Mesenteric fat pad (tissue), 1 donor: ENCODE measurements around the gene DAGLB. TPM values are rescaled to one million over a fixed set of nuclear protein-coding genes. Genes with fewer than 3 reads are reported as not detected.

Source experiments
- DNase-seq: peaks from one replicate; pipeline ENCODE4 v3.0.0-alpha.2; 2020; ENCODE audit warnings: low spot score
- total RNA-seq: library from RNA; stranded (reverse); fragmentation: NEBNext Ultra II Directional; extraction: Animal tissue kit (Norgen Biotek cat#: 25700); gene quantifications from one replicate; pipeline ENCODE4 v1.2.1, GENCODE V29; 2021
- donor health status: DM: yes; HTN: yes; CAD: no.

The DAGLB gene
- total RNA-seq, 1 donor from 2014 or later, result 25.1 TPM

DNA sequence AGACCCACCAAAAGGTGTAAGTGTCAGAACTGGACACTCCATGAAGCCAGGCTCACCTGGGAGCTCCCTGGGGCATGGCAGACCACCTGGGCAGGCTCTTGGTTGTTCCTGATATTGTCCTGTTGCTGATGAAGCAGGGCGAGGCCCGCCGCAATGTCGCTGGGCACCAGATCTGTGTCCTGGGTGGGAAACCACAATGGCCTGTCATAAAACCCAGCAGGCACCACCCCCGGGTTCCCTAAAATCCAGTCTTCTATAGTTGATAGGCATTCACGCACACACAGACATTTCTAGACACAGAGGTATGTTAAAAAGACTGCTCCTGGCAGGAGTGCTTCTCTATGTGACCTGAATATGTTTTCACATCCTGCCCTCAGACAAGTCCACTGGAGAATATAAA lies 15.0 kb downstream of the DAGLB start:
- no peak for DNase-seq

GRCh38 chr7:6430974-6431373 lies 16.8 kb downstream of the DAGLB start:
- DNase-seq, result no peak

DNA sequence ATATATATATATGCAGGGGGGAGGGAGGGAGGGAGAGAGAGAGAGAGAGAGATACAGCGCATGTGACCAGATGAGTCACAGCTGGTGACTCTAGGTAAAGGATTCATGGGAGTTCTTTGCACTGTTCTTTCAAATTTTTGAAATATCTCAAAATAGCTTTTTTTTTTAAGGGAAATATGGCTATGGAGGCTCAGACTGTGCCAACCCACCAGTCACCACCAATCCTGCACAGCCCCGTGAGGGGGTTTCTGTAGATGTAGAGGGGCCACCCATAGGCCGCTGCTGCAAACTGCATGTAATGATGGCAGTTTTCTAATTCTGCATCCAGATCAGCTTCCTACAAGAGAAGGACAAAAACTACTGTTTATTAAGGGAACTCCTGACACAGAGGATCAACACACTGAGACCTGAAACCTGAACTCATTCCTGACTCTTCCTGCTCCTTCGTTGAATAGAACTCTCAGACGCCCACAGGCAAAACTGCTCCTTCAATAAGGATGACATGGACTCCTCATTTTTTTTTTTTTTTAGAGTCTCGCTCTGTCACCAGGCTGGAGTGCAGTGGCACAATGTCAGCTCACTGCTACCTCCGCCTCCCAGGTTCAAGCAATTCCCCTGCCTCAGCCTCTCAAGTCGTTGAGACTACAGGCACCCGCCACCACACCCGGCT lies 17.3 kb downstream of the DAGLB start:
- DNase-seq, result no peak

DNA sequence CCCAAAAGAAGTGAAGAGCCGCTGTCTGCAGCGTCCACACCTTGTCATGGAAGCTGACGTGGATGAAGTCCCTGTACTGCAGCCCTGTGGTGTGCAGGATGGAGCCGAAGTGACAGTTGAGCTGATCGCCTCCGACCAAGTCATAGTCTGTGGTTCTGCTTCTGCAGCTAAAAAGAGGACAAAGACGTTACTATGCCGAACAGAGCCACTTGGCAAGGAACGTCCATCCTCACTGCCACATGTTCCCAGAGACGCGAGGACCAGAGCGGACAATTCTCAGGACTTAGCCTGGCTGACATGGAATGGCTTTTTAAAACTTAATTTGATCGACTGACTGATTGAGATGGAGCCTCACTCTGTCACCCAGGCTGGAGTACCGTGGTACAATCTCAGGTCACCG lies 21.8 kb downstream of the DAGLB start:
- DNase-seq, result no peak

DNA sequence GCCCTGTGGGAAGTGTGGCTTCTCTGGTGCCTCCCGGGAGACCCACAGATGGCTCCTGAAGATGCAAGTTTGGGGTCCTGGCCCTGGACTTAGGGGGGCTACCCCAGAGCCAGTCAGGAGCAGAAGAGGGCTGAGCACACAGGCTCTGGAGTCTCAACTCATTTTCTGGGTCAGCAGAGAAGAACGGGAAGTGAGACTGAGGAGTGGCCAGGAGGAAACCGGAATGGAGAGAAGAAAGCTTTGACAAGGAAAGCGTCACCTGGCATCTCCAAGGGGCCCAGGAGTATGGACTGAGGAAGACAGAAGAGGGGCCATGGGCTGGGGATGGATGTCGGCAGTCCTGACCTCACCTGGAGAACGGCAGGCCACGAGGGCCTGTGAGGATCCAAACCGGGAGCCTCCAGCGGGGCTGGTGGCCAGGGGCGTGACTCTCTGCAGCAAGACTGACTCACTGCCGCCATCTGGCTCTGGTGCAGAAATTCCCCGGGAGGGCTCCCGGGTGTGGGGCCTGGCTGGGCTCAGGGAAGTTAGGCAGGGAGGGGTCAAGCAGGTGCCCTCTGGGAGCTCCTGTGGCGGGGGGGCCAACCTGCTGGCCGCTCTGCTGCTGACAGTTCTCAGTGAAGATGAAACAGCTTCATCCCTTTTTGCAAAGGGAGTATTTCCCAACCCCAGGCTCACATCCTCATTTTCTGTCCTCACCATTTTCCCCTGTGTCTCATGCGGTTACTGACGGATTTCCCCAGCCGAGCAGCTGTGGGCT lies 23.6 kb downstream of the DAGLB start:
- DNase-seq, result no peak

DNA sequence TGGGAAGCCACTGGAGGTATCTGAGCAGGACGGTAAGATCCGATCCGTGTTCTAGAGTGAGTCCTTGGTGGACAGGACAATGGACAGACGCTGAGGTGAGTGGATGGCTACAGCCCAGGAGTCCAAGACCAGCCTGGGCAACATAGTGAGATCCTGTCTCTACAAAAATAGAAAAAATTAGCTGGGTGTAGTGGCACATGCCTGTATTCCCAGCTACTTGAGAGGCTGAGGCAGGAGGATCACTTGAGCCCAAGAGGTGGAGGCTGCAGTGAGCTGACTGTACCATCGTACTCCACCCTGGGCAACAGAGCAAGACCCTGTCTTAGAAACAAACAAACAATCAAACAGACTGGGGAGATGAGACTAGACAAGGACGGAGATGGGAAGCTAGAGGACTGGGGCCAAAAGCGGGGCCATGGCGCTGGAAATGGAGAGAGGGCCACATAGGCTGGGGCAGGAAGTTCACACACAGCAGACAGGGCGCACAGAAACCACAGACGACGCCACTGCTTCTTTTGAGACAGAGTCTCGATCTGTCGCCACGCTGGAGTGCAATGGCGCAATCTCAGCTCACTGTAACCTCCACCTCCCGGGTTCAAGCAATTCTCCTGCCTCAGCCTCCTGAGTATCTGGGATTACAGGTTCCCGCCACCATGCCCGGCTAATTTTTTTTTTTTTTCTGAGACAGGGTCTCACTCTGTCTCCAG lies 24.7 kb downstream of the DAGLB start:
- no peak for DNase-seq

GRCh38 chr7:6422095-6422494 lies 25.7 kb downstream of the DAGLB start:
- DNase-seq, result no peak

DNA sequence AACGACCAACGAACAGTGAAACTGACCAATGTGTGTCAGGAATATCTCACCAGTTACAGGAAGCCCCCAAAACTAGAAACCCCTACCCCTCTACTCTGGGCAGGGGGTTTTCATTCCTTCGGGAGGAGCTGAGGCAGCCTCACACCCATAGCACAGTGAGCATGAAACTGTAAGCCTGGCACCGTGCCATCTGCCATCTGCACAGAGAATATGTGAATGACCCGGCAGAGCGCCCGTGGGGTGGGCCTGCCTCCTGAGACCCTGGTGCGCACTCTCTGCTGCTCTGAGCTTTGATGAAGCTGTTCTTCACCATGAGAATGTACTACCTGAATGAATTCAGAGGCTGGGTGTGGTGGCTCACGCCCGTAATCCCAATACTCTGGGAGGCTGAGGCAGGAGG lies 27.1 kb downstream of the DAGLB start:
- no peak for DNase-seq

- no peak for DNase-seq
Observed at GRCh38 chr7:6419310-6419773, 28.4 kb downstream of the DAGLB start.

DNA sequence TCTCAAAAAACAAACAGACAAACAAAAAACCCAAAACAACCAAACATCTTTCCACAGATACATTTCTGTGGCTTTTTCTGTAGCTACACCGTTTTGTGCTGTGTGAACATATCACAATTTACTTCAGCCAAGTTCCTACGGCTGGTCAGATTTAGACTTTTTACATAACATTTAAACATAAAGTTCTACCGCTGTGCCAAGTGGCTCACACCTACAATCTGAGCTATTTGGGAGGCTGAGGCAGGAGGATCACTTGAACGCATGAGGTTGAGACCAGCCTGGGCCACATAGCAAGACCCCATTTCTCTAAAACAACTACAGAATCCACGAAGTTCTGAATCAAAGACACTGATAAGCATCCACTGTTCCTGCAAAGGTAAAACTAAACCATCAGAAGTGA lies 30.3 kb downstream of the DAGLB start:
- DNase-seq, result no peak

DNA sequence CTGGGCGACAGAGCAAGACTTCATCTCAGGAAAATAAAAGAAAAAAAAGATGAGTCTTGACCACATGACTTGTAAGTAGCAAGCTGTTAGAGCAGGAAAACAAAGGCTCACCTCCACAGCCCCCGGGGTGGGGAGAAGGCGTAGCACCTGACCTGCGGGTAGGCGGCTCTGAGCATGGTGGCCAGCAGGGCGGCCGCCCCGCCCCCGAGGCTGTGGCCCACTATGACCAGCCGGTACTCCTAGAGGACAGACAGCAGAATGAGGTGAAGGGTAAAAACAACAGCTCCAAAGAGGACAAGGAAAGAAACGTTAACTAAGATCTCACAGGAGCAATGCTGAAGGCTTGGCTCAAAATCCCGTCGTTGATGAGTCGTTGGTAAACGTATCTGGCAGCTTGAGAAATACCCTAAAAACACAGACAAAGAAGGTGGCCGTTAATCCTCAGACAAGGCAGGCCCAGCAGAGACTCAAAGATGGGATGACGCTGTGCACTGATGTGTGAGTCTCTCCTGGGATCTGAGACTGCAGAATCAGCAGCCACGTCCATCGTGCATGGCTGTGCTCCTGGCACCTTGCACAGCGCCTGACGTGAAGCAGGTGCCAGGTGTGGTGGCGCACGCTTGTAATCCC lies 31.1 kb downstream of the DAGLB start:
- DNase-seq, result no peak

- no peak for DNase-seq
Observed at GRCh38 chr7:6413637-6414036, 34.1 kb downstream of the DAGLB start.

DNA sequence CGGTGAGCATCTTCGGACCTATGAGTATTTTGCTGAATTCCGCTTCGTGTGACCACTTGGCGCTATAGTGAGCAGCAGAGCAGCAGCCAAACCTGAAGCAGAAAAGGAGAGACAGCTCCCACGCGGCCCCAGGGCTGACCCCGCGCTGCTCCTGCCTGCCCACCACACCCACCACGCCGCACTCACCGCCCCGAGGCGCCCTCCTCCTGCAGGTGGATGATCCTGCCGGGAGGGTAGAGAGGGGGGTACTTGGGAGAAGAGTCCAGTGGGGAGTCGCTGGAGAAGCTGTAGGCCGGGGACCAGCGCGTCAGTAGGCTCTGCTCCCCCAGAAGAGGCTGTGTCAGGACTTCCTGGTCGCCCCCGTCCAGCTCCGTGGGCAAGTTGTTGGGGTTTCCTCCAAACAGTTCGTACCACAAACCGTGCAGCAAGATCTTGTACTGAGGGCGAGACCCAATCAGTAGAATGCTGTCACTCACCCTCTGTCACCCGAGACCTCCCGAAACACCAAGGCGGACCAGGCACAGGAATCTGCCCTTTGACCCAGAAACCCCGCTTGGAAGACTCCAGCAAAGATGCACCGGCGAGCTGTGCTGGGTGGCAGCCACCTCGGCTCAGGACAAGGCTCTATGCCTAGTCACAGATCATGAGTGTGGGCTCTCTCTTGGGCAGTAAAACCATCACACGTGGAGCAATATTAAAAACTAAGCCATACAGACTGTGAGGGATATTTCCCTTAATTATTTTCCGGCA lies 37.6 kb downstream of the DAGLB start:
- no peak for DNase-seq

GRCh38 chr7:6409091-6409490 lies 38.7 kb downstream of the DAGLB start:
- DNase-seq, result no peak

GRCh38 chr7:6407434-6407833 lies 40.3 kb downstream of the DAGLB start:
- DNase-seq, result no peak

DNA sequence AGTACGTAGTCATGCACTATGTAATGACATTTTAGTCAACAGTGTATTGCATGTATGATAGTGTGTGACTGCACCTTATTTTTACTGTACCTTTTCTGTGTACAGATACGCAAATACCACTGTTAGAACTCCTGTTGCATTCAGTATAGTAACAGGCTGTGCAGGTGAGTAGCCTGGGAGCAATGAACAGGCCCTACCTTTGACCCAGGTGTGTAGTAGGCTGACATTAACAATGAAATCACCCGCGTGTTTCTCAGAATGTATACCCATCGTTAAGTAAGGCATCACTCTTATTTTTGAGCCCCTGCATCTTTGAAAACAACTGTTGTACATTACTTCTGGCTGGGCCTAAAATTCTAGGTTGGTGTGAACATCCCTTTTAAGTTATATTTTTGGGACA lies 41.6 kb downstream of the DAGLB start:
- no peak for DNase-seq

- DNase-seq, result no peak
Observed at GRCh38 chr7:6403907-6404306, 43.8 kb downstream of the DAGLB start.

- no peak for DNase-seq
Observed at GRCh38 chr7:6402741-6403140, 45.0 kb downstream of the DAGLB start.

GRCh38 chr7:6402041-6402440 lies 45.7 kb downstream of the DAGLB start:
- DNase-seq, result no peak

DNA sequence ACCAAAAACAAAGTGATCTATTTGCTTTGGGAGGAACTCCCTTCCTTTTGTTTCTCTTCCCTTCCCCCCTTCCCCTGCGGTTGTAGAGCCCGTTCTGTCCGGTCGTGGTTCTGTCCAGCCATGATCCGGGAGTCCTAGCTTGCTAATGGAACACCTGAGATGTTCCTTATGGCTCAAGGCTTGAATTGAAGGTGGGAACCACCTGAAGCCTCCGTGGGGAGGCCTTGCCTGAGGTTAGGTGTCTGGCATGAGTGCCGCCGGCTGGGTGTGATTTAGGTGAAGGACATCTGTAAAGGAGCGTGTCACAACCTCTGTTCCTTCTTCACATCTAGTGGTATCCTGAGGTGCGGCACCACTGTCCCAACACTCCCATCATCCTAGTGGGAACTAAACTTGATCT lies 46.2 kb downstream of the DAGLB start:
- no peak for DNase-seq
